Tibial nerve (tissue), 4 donors: ENCODE data around the gene MAPK6.

Source experiments
- CTCF ChIP-seq, 5 experiments: fragments of 200-600 bp in 3 of 5; fragments of 450-650 bp in 2 of 5; sonication (generic) in 3 of 5; IDR thresholded peaks; one replicate each; pipeline ENCODE4 v1.5.1; 2016 to 2019; ENCODE audit warnings: antibody characterized with exemption in 5 of 5, mild to moderate bottlenecking in 3 of 5, moderate library complexity in 2 of 5
- EP300 ChIP-seq, 2 donors: sonication (generic); formaldehyde crosslinking; IDR thresholded peaks; one replicate each; pipeline ENCODE4 v1.6.1; 2017; ENCODE audit warnings: antibody characterized with exemption in 2 of 2, mild to moderate bottlenecking in 1 of 2
- POLR2A ChIP-seq, 2 donors: fragments of 450-650 bp; IDR thresholded peaks; one replicate each; pipeline ENCODE4 v1.6.1; 2017; ENCODE audit warnings: antibody characterized with exemption in 2 of 2, mild to moderate bottlenecking in 2 of 2, moderate library complexity in 2 of 2

GRCh38 chr15:52066842-52067544 is 48.0 kb downstream of the MAPK6 start:
- TF ChIP-seq POLR2A (IDR thresholded peaks at IDR 0.05) (no peak), CTCF (IDR thresholded peaks at IDR 0.05) (no peak), EP300 (IDR thresholded peaks at IDR 0.05) (no peak)
